A549 (cell line): ENCODE data around the gene AP2A2. TPM values are rescaled to one million over a fixed set of nuclear protein-coding genes. Genes with fewer than 3 reads are reported as not detected.

Experiments
- ATAC-seq, 2 experiments: fragments of 200-7000 bp in 1 of 2; fragments of >200 bp in 1 of 2; cut with Nextera tagmentation in 1 of 2; cut with Tn5 transposase in 1 of 2; 3 replicates each; pipeline versions ENCODE4 v1.8.0 to v1.9.1; 2018 to 2020; ENCODE audit warnings: mild to moderate bottlenecking in 1 of 2, moderate library complexity in 1 of 2
- CTCF ChIA-PET: fragments of 300-600 bp; sonication (Branson Sonifier 250); formaldehyde crosslinking; extraction: SDS; loops from one replicate; lab custom pipeline; 2021; ENCODE audit warnings: antibody characterized with exemption, inconsistent platforms; lab: Yijun Ruan, JAX
- POLR2A ChIA-PET: fragments of 350-600 bp; formaldehyde crosslinking; extraction: SDS; loops from one replicate; lab custom pipeline; 2021; ENCODE audit warnings: antibody characterized with exemption, inconsistent platforms; lab: Yijun Ruan, JAX
- DNase-seq, 2 experiments: peaks; one replicate each; pipeline versions ENCODE4 v3.0.0 to v3.0.0-alpha.2; 2011 to 2016; ENCODE audit warnings: low read depth in 1 of 2, low spot score in 1 of 2
- FAIRE-seq: peaks from 2 replicates; lab custom pipeline; 2011; peaks lifted over from hg19 to GRCh38; lab: Jason Lieb, UNC
- H3K27ac ChIP-seq, 2 experiments: fragments of >200 bp; sonication (Bioruptor Twin); formaldehyde crosslinking; 3 replicates each; pipeline ENCODE4 v1.5.1; 2016 to 2017
- H3K4me1 ChIP-seq: fragments of >200 bp; sonication (Bioruptor Twin); formaldehyde crosslinking; 3 replicates; pipeline ENCODE4 v1.6.1; 2016
- H3K4me2 ChIP-seq: fragments of >200 bp; sonication (Bioruptor Twin); formaldehyde crosslinking; 3 replicates; pipeline ENCODE4 v1.6.1; 2016
- H3K4me3 ChIP-seq: fragments of >200 bp; sonication (Bioruptor Twin); formaldehyde crosslinking; 3 replicates; pipeline ENCODE4 v1.5.1; 2016
- H3K9me3 ChIP-seq: fragments of >200 bp; sonication (Bioruptor Twin); formaldehyde crosslinking; 3 replicates; pipeline ENCODE4 v1.6.1; 2016
- BCL3 ChIP-seq: fragments of >200 bp; sonication (Bioruptor Twin); formaldehyde crosslinking; IDR thresholded peaks from 3 replicates; pipeline ENCODE4 v1.6.1; 2016
- BHLHE40 ChIP-seq: IDR thresholded peaks from 2 replicates; pipeline ENCODE4 v1.6.1; 2012; ENCODE audit warnings: low read depth, low read length, inconsistent platforms
- CEBPB ChIP-seq, 2 experiments: fragments of >200 bp in 1 of 2; sonication (Bioruptor Twin) in 1 of 2; formaldehyde crosslinking in 1 of 2; IDR thresholded peaks; 2 replicates each; pipeline ENCODE4 v1.6.1; 2012 to 2016
- CHD2 ChIP-seq: fragments of 150-350 bp; IDR thresholded peaks from 2 replicates; pipeline ENCODE4 v1.6.1; 2014; ENCODE audit warnings: low read length; ENCODE audit not compliant: partially characterized antibody
- CHD4 ChIP-seq: fragments of 200-600 bp; sonication (generic); IDR thresholded peaks from 2 replicates; pipeline ENCODE4 v1.6.1; 2016; ENCODE audit warnings: antibody characterized with exemption, mild to moderate bottlenecking, borderline replicate concordance
- CTCF ChIP-seq: fragments of >200 bp; sonication (Bioruptor Twin); formaldehyde crosslinking; IDR thresholded peaks from 3 replicates; pipeline ENCODE4 v1.5.1; 2016
- EHF ChIP-seq: fragments of 250-450 bp; sonication (Bioruptor Pico); IDR thresholded peaks from 2 replicates; pipeline ENCODE4 v1.5.0; 2020; ENCODE audit warnings: mild to moderate bottlenecking
- ELK1 ChIP-seq: fragments of 150-350 bp; IDR thresholded peaks from 2 replicates; pipeline ENCODE4 v1.6.1; 2014; ENCODE audit warnings: low read depth, mild to moderate bottlenecking, low read length
- ESRRA ChIP-seq: fragments of 150-350 bp; IDR thresholded peaks from 2 replicates; pipeline ENCODE4 v1.6.1; 2014; ENCODE audit warnings: mild to moderate bottlenecking, low read length, borderline replicate concordance
- FOSL2 ChIP-seq, 2 experiments: fragments of 450-650 bp in 1 of 2; fragments of >200 bp in 1 of 2; sonication (Bioruptor Twin) in 1 of 2; formaldehyde crosslinking; IDR thresholded peaks; 2 replicates each; pipeline versions ENCODE4 v1.5.0 to v1.6.1; 2016 to 2020; ENCODE audit warnings: mild to moderate bottlenecking in 1 of 2, moderate library complexity in 1 of 2
- FOXS1 ChIP-seq: fragments of 250-450 bp; sonication (Bioruptor Pico); IDR thresholded peaks from 2 replicates; pipeline ENCODE4 v1.5.0; 2020; ENCODE audit warnings: mild to moderate bottlenecking, moderate library complexity
- HDAC2 ChIP-seq: fragments of 200-600 bp; sonication (generic); IDR thresholded peaks from 2 replicates; pipeline ENCODE4 v1.6.1; 2016
- HES2 ChIP-seq: fragments of >200 bp; sonication (Bioruptor Twin); formaldehyde crosslinking; IDR thresholded peaks from 2 replicates; pipeline ENCODE4 v1.6.1; 2016
- HOXB5 ChIP-seq: fragments of 250-450 bp; sonication (Bioruptor Pico); IDR thresholded peaks from 2 replicates; pipeline ENCODE4 v1.5.0; 2020; ENCODE audit warnings: mild to moderate bottlenecking, moderate library complexity
- JUN ChIP-seq, 2 experiments: fragments of >200 bp; sonication (Bioruptor Twin); formaldehyde crosslinking; IDR thresholded peaks; 2 replicates in 1 of 2; 3 replicates in 1 of 2; pipeline ENCODE4 v1.6.1; 2016 to 2017
- JUNB ChIP-seq: fragments of >200 bp; sonication (Bioruptor Twin); formaldehyde crosslinking; IDR thresholded peaks from 2 replicates; pipeline ENCODE4 v1.6.1; 2016
- KDM1A ChIP-seq: fragments of 200-600 bp; sonication (generic); IDR thresholded peaks from 2 replicates; pipeline ENCODE4 v1.6.1; 2016; ENCODE audit warnings: low read depth, mild to moderate bottlenecking
- KDM5A ChIP-seq: fragments of 200-600 bp; sonication (generic); IDR thresholded peaks from 2 replicates; pipeline ENCODE4 v1.6.1; 2016; ENCODE audit warnings: antibody characterized with exemption, mild to moderate bottlenecking
- MAFK ChIP-seq: fragments of 450-650 bp; IDR thresholded peaks from 2 replicates; pipeline ENCODE4 v1.6.1; 2014; ENCODE audit not compliant: partially characterized antibody
- MYC ChIP-seq: IDR thresholded peaks from 2 replicates; pipeline ENCODE4 v1.6.1; 2012; ENCODE audit warnings: mild to moderate bottlenecking, inconsistent platforms, low read length, improper control_type of control experiment, borderline replicate concordance
- NFE2L2 ChIP-seq: fragments of 150-350 bp; conservative IDR thresholded peaks from 2 replicates; pipeline ENCODE4 v1.6.1; 2014; ENCODE audit warnings: low read length
- PHF8 ChIP-seq: fragments of 200-600 bp; sonication (generic); IDR thresholded peaks from 2 replicates; pipeline ENCODE4 v1.6.1; 2016; ENCODE audit warnings: low read depth, mild to moderate bottlenecking, antibody characterized with exemption, moderate library complexity, borderline replicate concordance
- POLR2A ChIP-seq: IDR thresholded peaks from 2 replicates; pipeline ENCODE4 v1.6.1; 2012; ENCODE audit warnings: mild to moderate bottlenecking, low read length
- RAD21 ChIP-seq, 2 experiments: fragments of >200 bp in 1 of 2; sonication (Bioruptor Twin) in 1 of 2; formaldehyde crosslinking in 1 of 2; IDR thresholded peaks in 1 of 2; conservative IDR thresholded peaks in 1 of 2; 2 replicates in 1 of 2; 3 replicates in 1 of 2; pipeline ENCODE4 v1.6.1; 2012 to 2018; ENCODE audit warnings: inconsistent platforms in 1 of 2
- RARB ChIP-seq: fragments of 250-450 bp; sonication (Bioruptor Pico); IDR thresholded peaks from 2 replicates; pipeline ENCODE4 v1.8.0; 2021; ENCODE audit warnings: mild to moderate bottlenecking, moderate library complexity
- RCOR1 ChIP-seq: fragments of 150-350 bp; IDR thresholded peaks from 2 replicates; pipeline ENCODE4 v1.6.1; 2014; ENCODE audit warnings: antibody characterized with exemption, low read length, low read depth
- SMC3 ChIP-seq: fragments of >200 bp; sonication (Bioruptor Twin); formaldehyde crosslinking; IDR thresholded peaks from 3 replicates; pipeline ENCODE4 v1.6.1; 2018; ENCODE audit warnings: inconsistent platforms
- SREBF2 ChIP-seq: fragments of 450-650 bp; IDR thresholded peaks from 2 replicates; pipeline ENCODE4 v1.6.1; 2014; ENCODE audit warnings: mild to moderate bottlenecking, moderate library complexity
- TFCP2L1 ChIP-seq: fragments of 250-450 bp; sonication (Bioruptor Pico); IDR thresholded peaks from 2 replicates; pipeline ENCODE4 v1.5.0; 2021; ENCODE audit warnings: mild to moderate bottlenecking
- USF2 ChIP-seq: fragments of 450-650 bp; IDR thresholded peaks from 2 replicates; pipeline ENCODE4 v1.6.1; 2014; ENCODE audit warnings: antibody characterized with exemption
- ZC3H11A ChIP-seq: fragments of 450-650 bp; IDR thresholded peaks from 2 replicates; pipeline ENCODE4 v1.6.1; 2014; ENCODE audit warnings: antibody characterized with exemption, mild to moderate bottlenecking
- ZFP36 ChIP-seq: fragments of 450-650 bp; IDR thresholded peaks from 2 replicates; pipeline ENCODE4 v1.6.1; 2014; ENCODE audit warnings: borderline replicate concordance; ENCODE audit not compliant: partially characterized antibody
- WGBS: methylation state at CpG from one replicate; pipeline ENCODE4 v1.1.6; 2017; ENCODE audit errors: missing lambda C conversion rate; 5-methylcytosine and 5-hydroxymethylcytosine counted together
- polyA plus RNA-seq, 4 experiments: library from polyadenylated mRNA; depleted of rRNA in 3 of 4; stranded (reverse); fragments of >200 nt; fragmentation: RNase III in 1 of 4; extraction: RNeasy Plus Mini Kit Qiagen cat#74134 plus additional on column Dnase treatment in 1 of 4; gene quantifications; 2 replicates in 3 of 4; 3 replicates in 1 of 4; pipeline ENCODE4 v1.2.3, GENCODE V29; 2011 to 2017

Gene AP2A2
- polyA plus RNA-seq, 2 of the 4 experiments (the other 2 are of a cell fraction), result 39.4 to 60.4 TPM

GRCh38 chr11:1008001-1008802 is 82.5 kb downstream of the AP2A2 start (continued):
- TF ChIP-seq RAD21 (conservative IDR thresholded peaks at IDR 0.05 in 1 of 2, IDR thresholded peaks at IDR 0.05 in 1 of 2) (no peak), TFCP2L1 (CRISPR knock-in tag) (no peak), CHD2 (no peak), ESRRA (no peak), EHF (CRISPR knock-in tag) (no peak), NFE2L2 (no peak)
- TF ChIP-seq, all 56 proteins: peak for 0

- TF ChIP-seq HOXB5 (CRISPR knock-in tag) (no peak), HDAC2 (no peak), JUNB (no peak), KDM1A (no peak), MAFK (no peak), ZFP36 (no peak), HES2 (no peak), USF2 (no peak), PHF8 (no peak), CEBPB (IDR thresholded peaks at IDR 0.05) (no peak), MYC (no peak), POLR2A (no peak), CHD4 (no peak), ZC3H11A (no peak), TFCP2L1 (CRISPR knock-in tag) (no peak), SMC3 (no peak), BCL3 (no peak), EHF (CRISPR knock-in tag) (no peak), BHLHE40 (no peak), SREBF2 (no peak)
- DNase-seq, result no peak
- no peak for FAIRE-seq
- CTCF ChIA-PET, result no interaction called here
- 92% methylated on average over 8 of the region's 11 CpGs for WGBS
- H3K4me3 ChIP-seq, result no peak overlapping the region
- H3K4me2 ChIP-seq, result no peak overlapping the region
- no peak for ATAC-seq
- H3K4me1 ChIP-seq, result no peaks in the 10 kb centered on the region
- no peak overlapping the region for H3K27ac ChIP-seq
- H3K9me3 ChIP-seq, result no peaks in the 10 kb centered on the region
- POLR2A ChIA-PET, result no interaction called here
These were observed 83.1 kb downstream of the AP2A2 start for GRCh38 chr11:1008803-1009145.

GRCh38 chr11:1009371-1009770 is 83.7 kb downstream of the AP2A2 start:
- DNase-seq, result no peak
- Histone ChIP-seq H3K4me1 (no peaks in the 10 kb centered on the region), H3K4me3 (no peak overlapping the region), H3K9me3 (no peaks in the 10 kb centered on the region), H3K4me2 (no peak overlapping the region), H3K27ac (no peak overlapping the region)
- CTCF ChIA-PET, result interaction anchor here (0.7 kb wide), 1 partner anchor 14 kb away, joined by 3 read pairs; no protein-coding TSS in a partner anchor
- POLR2A ChIA-PET, result no interaction called here
- no peak for FAIRE-seq
- 91% methylated on average over 30 of the region's 33 CpGs for WGBS
- ATAC-seq, result no peak
- TF ChIP-seq BHLHE40 (no peak), HDAC2 (no peak), RARB (CRISPR knock-in tag) (no peak), FOXS1 (CRISPR knock-in tag) (no peak), NFE2L2 (no peak), FOSL2 (IDR thresholded peaks at IDR 0.05) (no peak), FOSL2 (CRISPR knock-in tag; IDR thresholded peaks at IDR 0.05) (no peak), ZFP36 (no peak), KDM5A (no peak), ELK1 (no peak), TFCP2L1 (CRISPR knock-in tag) (no peak), JUN (IDR thresholded peaks at IDR 0.05) (no peak), RCOR1 (no peak), SMC3 (no peak), CTCF (no peak)
